WI38 (cell line): ENCODE results near the gene TTL.
A peak's percentile ranks its signal among the peaks of the same experiment; 100 is the strongest.
"Not testable (repeated sequence)": the region's sequence is repeated elsewhere in the genome, so short reads cannot be mapped to it uniquely, and the experiment has no call there.

Experiments
- H3K4me3 ChIP-seq: 2 replicates; pipeline ENCODE4 v1.5.1; 2011; ENCODE audit warnings: low read depth, mild to moderate bottlenecking, control low read depth, low read length
- TF ChIP-seq, protein P1 (sequence below): IDR thresholded peaks from 2 replicates; pipeline ENCODE4 v1.5.1; 2012; ENCODE audit warnings: low read depth, mild to moderate bottlenecking, control low read depth, low read length

Gene TTL

DNA sequence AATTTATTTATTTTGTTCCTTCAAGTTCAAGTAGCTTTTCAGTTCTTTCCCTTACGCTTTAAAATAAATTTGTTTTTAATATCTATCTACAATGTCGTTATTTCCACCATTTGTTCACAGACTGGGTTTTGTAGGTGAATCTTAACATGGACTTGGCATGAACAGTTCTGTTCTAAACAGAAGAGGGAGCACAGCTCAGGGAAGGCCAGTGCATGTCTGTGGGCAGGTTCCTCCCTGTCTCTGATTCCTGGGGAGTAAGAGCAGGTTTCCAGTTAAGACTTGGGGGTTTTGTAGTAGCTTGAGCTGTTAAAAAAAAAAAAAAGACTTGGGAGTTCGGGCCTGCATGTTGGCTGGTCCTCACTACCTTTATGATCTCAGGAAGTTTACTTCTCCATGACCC, 11.1 kb downstream of the TTL start:
- TF ChIP-seq, protein P1, sequence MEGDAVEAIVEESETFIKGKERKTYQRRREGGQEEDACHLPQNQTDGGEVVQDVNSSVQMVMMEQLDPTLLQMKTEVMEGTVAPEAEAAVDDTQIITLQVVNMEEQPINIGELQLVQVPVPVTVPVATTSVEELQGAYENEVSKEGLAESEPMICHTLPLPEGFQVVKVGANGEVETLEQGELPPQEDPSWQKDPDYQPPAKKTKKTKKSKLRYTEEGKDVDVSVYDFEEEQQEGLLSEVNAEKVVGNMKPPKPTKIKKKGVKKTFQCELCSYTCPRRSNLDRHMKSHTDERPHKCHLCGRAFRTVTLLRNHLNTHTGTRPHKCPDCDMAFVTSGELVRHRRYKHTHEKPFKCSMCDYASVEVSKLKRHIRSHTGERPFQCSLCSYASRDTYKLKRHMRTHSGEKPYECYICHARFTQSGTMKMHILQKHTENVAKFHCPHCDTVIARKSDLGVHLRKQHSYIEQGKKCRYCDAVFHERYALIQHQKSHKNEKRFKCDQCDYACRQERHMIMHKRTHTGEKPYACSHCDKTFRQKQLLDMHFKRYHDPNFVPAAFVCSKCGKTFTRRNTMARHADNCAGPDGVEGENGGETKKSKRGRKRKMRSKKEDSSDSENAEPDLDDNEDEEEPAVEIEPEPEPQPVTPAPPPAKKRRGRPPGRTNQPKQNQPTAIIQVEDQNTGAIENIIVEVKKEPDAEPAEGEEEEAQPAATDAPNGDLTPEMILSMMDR, result no peak
- H3K4me3 ChIP-seq, result no peak overlapping the region

DNA sequence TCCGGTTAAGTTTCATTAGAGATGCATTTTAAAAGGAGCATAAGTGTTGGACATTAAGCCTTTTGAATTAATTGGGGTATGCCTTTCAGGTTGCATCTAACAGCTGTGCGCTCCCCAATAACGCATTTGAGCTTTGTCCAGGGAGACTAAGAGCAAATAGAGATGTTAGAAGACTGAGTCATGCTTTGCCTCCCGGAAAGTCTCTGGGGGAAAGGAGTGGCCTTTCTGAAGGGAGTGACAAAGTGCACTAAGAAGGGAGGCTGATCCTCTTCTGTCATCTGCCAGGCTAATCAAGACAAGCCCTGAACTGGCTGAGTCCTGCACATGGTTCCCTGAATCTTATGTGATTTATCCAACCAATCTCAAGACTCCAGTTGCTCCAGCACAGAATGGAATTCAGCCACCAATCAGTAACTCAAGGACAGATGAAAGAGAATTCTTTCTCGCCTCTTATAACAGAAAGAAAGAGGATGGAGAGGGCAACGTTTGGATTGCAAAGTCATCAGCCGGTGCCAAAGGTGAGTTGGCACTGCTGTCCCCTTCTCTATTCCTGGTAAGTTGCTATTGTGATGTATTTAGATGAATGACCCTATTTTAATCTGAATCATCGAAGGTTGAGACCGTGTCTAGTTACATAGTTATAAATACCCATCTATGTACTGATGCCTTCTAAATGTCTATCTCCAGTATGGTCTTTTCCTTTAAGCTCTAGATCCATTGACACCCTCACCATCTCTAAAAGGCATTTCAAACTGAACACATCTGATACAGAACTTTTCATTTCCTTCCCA, 12.1 kb downstream of the TTL start:
- TF ChIP-seq, protein P1, result no peak

DNA sequence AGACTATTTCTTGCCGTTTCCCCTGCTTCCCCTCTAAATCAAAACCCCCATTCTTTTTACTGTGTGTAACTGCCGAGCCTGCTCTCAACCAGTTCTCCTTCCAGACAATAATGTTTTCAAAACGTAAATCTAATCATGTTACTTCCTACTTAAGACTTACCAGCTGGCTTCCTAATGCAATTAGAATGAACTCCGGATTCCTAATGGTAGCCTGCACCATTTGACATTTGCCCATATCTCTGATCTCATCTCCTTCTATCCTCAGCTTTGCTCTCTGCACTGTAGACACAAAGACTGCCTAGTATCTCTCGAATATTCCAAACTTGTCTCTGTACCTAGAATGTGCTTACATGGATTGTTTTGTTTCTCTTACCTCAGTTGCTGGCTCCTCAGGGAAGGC, 12.9 kb downstream of the TTL start:
- no peak overlapping the region for H3K4me3 ChIP-seq
- TF ChIP-seq, protein P1, result no peak

More for the DNA sequence above, 12.1 kb downstream of the TTL start:
- no peak overlapping the region for H3K4me3 ChIP-seq

DNA sequence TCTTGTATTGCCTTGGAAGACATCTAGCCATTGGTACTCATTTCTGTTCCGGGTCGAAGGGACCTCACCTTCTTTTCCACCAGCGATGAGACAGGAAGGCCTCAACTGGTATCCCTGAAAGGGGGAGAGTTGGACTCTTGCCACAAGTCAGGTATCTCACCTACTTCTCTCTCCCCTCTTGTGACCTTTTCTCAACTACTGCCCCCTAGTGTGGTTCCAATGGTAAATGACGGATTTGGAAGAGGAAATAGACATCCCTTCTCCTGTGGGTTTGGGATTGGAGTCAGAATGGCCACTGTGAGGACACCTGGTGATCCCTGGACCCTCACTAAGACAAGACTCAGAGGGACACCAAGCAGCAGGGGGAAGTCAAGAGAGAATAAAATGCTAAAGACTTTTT, 13.9 kb downstream of the TTL start:
- H3K4me3 ChIP-seq, result not testable (repeated sequence)

DNA sequence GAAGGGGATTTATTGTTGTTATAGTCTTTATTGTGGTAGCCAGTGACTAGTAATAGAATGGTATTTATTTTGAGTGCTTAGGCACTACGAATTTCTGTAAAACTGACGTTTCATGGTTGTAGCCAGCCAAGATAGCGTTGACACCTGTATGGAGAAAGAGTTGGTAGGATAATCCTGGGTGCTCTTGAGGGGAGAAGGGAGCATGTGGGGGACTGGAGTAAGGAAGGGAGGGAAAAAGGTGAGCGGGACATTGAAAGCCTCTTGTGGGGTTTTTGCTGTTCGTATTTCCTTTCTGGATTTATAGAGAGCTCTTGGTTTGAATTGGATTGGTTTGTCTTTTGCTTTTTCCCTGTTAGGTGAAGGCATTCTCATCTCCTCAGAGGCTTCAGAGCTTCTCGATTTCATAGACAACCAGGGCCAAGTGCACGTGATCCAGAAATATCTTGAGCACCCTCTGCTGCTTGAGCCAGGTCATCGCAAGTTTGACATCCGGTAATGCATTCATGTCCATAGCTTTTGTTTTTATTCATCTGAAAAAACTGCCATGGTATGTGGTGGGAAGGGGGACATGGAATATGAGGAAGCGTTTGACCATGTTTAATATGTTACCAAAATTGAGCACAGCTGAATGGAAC, 19.0 kb downstream of the TTL start:
- H3K4me3 ChIP-seq, result not testable (repeated sequence)
- TF ChIP-seq, protein P1, result 0 out of 2 replicates have a peak, but pooled peaks have one; percentile 18

DNA sequence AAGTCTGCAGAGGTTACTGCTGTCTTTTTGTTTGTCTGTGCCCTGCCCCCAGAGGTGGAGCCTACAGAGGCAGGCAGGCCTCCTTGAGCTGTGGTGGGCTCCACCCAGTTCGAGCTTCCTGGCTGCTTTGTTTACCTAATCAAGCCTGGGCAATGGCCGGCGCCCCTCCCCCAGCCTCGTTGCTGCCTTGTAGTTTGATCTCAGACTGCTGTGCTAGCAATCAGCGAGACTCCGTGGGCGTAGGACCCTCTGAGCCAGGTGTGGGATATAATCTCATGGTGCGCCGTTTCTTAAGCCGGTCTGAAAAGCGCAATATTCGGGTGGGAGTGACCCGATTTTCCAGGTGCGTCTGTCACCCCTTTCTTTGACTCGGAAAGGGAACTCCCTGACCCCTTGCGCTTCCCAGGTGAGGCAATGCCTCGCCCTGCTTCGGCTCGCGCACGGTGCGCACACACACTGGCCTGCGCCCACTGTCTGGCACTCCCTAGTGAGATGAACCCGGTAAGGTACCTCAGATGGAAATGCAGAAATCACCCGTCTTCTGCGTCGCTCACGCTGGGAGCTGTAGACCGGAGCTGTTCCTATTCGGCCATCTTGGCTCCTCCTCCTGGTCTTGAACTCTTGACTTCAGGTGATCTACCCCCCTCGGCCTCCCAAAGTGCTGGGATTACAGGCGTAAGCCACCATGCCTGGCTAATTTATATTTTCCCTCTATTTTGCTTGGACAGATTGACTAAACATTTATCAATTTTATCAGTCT, 27.5 kb downstream of the TTL start:
- H3K4me3 ChIP-seq, result not testable (repeated sequence)

DNA sequence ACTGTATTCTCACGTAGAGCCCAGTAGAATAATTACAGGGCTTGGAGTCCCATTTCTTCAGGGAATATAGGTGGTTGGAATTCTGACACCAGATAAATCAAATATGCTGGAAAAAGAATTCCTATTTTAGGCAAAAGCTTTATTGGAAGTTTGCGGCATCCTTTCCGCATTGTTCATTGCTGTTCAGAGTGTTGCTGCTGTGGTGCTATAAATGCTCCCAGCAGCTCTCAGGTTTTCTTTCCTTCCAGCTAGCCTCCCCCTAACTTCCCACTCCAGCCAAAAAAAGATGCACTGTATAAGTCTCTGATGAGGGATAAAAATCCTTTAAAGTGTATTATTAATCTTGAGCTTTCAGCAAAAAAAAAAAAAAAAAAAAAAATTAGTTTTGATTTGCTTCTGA, 34.8 kb downstream of the TTL start:
- TF ChIP-seq, protein P1, result no peak
- H3K4me3 ChIP-seq, result no peak overlapping the region

DNA sequence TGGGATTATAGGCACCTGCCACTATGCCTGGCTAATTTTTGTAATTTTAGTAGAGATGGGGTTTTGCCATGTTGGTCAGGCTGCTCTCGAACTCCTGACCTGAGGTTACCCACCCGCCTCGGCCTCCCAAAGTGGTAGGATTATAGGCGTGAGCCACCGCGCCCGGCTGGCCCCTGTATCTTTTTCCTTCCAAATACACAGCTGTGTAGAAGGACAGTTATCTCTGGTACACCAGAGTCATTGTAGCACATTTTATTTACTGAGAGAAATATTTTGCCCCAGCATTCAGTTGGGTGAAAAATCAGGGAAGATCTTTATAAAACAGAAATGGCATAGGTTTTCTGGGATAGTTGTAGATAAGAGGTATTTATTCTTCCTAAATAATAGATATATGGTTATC, 36.9 kb downstream of the TTL start:
- TF ChIP-seq, protein P1, result no peak
- H3K4me3 ChIP-seq, result no peak overlapping the region
